OCI-LY1 (cell line): Measurements from ENCODE around the gene SLX4IP.

Source experiments
- H2AFZ ChIP-seq: fragments of 200-600 bp; sonication (generic), shearing (Covaris generic); 2 replicates; pipeline ENCODE4 v1.6.0; 2014; ENCODE audit warnings: antibody characterized with exemption, mild to moderate bottlenecking, low read length
- H3F3A ChIP-seq: fragments of 200-600 bp; sonication (generic), shearing (Covaris generic); 2 replicates; pipeline ENCODE4 v1.6.0; 2014; ENCODE audit warnings: mild to moderate bottlenecking, antibody characterized with exemption, low read length, moderate library complexity; ENCODE audit not compliant: insufficient read depth
- H3K27ac ChIP-seq: fragments of 200-600 bp; sonication (generic); 2 replicates; pipeline ENCODE4 v1.5.1; 2014; ENCODE audit warnings: low read length, mixed run types, mild to moderate bottlenecking, low read depth; ENCODE audit not compliant: poor library complexity, severe bottlenecking
- H3K27me3 ChIP-seq: fragments of 200-600 bp; sonication (generic); 2 replicates; pipeline ENCODE4 v1.6.0; 2014; ENCODE audit warnings: antibody characterized with exemption, mild to moderate bottlenecking, low read length, moderate library complexity; ENCODE audit not compliant: insufficient read depth
- H3K36me3 ChIP-seq: fragments of 200-600 bp; sonication (generic); 2 replicates; pipeline ENCODE4 v1.6.1; 2014; ENCODE audit warnings: mild to moderate bottlenecking, antibody characterized with exemption, low read length, moderate library complexity, mixed read lengths; ENCODE audit not compliant: insufficient read depth
- H3K4me1 ChIP-seq: fragments of 200-600 bp; sonication (generic); 2 replicates; pipeline ENCODE4 v1.5.1; 2014; ENCODE audit warnings: mild to moderate bottlenecking, low read length, moderate library complexity; ENCODE audit not compliant: insufficient read depth, severe bottlenecking
- H3K4me2 ChIP-seq: fragments of 200-600 bp; sonication (generic), shearing (Covaris generic); 2 replicates; pipeline ENCODE4 v1.6.1; 2014; ENCODE audit warnings: low read length
- H3K4me3 ChIP-seq: fragments of 200-600 bp; sonication (generic); 2 replicates; pipeline ENCODE4 v1.5.1; 2014; ENCODE audit warnings: low read length, low read depth, mild to moderate bottlenecking, mixed read lengths; ENCODE audit not compliant: poor library complexity, severe bottlenecking
- H3K79me2 ChIP-seq: fragments of 200-600 bp; shearing (Covaris generic); 2 replicates; pipeline ENCODE4 v1.6.1; 2016; ENCODE audit warnings: mixed run types, low read length, mixed read lengths; ENCODE audit not compliant: insufficient read depth
- H3K9ac ChIP-seq: fragments of 200-600 bp; sonication (generic), shearing (Covaris generic); 2 replicates; pipeline ENCODE4 v1.6.1; 2014; ENCODE audit warnings: mild to moderate bottlenecking, low read length, mixed read lengths
- H3K9me2 ChIP-seq: fragments of 200-600 bp; sonication (generic), shearing (Covaris generic); 2 replicates; pipeline ENCODE4 v1.6.1; 2014; ENCODE audit warnings: low read depth, mild to moderate bottlenecking, low read length, mixed read lengths
- H3K9me3 ChIP-seq: fragments of 200-600 bp; shearing (Covaris generic); 2 replicates; pipeline ENCODE4 v1.6.1; 2014; ENCODE audit warnings: low read length, mixed read lengths
- H4K20me1 ChIP-seq: fragments of 200-600 bp; sonication (generic), shearing (Covaris generic); 2 replicates; pipeline ENCODE4 v1.6.0; 2016; ENCODE audit warnings: mild to moderate bottlenecking, low read length; ENCODE audit not compliant: insufficient read depth
- EZH2 ChIP-seq: fragments of 200-600 bp; sonication (generic), shearing (Covaris generic); IDR thresholded peaks from 2 replicates; pipeline ENCODE4 v1.8.0; 2017; ENCODE audit warnings: borderline replicate concordance, mixed run types, mild to moderate bottlenecking, antibody characterized with exemption, low read length, moderate library complexity, mixed read lengths
- TF ChIP-seq, protein P1 (sequence below): fragments of 200-600 bp; sonication (generic), shearing (Covaris generic); IDR thresholded peaks from 2 replicates; pipeline ENCODE4 v1.5.1; 2017; ENCODE audit warnings: mild to moderate bottlenecking, antibody characterized with exemption, low read length, moderate library complexity, mixed read lengths

Gene SLX4IP

DNA sequence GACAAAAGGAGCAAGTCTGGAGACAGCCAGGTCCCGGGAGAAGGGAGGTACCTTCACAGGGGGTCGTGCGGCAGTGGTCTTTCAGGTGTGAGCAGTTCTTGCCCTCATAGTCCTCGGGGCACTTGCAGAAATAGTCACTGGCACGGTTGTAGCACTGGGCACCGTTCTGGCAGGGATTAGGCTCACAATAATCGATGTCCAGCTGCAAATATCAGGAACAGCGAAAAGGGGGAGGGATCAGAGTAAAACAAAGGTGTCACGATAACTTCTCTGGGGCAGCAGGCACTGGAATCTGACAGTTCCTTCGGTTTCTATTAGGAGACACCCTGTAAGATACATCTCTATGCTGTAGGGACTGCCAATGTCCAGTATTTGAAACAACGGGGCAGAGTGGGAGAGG, 212.8 kb downstream of the SLX4IP start:
- no peaks in the 10 kb centered on the region for H3K36me3 ChIP-seq

DNA sequence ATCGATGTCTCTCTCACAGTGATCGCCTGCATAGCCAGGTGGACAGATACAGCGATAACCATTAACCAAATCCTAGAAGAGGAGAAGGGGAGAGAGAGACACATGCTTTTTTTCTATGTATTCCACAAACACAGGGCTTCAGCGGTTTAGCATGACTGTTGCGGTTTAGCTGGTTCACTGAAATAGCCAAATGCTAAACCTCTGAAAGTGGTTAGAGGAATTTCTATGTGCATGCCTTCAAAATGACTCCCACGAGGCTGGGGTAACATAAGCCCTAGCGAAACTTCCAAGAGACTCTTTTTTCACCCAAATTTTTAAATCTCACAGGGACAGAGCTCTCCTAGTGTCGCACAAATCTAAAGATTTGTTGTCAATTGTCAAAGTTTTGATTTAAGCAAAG, 213.5 kb downstream of the SLX4IP start:
- H3K36me3 ChIP-seq, result no peaks in the 10 kb centered on the region

More for the DNA sequence above, 212.8 kb downstream of the SLX4IP start:
- Histone ChIP-seq H4K20me1 (no peaks in the 10 kb centered on the region), H3K9me2 (no peaks in the 10 kb centered on the region), H3K9ac (no peak overlapping the region), H3K27ac (no peak overlapping the region), H3K9me3 (no peaks in the 10 kb centered on the region), H3K4me3 (no peak overlapping the region), H2AFZ (no peak overlapping the region), H3K4me1 (no peaks in the 10 kb centered on the region), H3K4me2 (no peak overlapping the region), H3F3A (no peaks in the 10 kb centered on the region), H3K27me3 (no peaks in the 10 kb centered on the region), H3K79me2 (no peaks in the 10 kb centered on the region)
- TF ChIP-seq, protein P1, sequence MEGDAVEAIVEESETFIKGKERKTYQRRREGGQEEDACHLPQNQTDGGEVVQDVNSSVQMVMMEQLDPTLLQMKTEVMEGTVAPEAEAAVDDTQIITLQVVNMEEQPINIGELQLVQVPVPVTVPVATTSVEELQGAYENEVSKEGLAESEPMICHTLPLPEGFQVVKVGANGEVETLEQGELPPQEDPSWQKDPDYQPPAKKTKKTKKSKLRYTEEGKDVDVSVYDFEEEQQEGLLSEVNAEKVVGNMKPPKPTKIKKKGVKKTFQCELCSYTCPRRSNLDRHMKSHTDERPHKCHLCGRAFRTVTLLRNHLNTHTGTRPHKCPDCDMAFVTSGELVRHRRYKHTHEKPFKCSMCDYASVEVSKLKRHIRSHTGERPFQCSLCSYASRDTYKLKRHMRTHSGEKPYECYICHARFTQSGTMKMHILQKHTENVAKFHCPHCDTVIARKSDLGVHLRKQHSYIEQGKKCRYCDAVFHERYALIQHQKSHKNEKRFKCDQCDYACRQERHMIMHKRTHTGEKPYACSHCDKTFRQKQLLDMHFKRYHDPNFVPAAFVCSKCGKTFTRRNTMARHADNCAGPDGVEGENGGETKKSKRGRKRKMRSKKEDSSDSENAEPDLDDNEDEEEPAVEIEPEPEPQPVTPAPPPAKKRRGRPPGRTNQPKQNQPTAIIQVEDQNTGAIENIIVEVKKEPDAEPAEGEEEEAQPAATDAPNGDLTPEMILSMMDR, result no peak
- no peak for TF ChIP-seq EZH2

DNA sequence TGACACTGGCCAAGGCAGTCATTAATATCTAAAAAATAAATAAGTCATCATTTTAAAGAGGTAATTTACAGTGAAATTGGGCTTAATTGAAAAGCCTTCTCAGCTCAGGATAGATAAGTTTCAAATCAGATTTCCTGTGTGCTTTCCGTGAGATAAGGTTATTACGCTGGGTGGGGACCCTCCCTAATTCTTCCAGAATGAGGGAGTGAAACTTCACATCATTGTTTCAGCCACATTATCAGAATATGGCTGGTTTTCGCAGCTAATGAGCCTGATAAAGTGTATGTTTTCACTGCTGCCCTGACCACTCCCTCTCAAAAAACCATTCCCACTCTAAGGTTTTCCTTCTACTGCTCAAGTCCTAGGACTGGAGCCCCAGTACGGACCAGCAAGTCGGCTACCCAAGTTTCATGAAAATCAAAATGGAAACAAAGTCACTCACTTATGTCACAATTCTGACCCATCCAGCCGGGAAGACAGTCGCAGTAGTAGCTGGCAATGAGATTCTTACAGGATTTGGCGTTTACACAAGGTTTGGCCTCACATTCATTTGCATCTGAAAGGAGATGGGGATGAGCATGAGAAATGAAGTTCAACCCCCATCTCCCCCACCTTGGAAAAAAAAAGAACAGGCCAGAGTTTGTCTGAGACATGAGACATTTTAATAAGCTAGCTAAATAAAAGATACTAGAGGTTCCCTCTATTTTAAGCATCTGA, 214.1 kb downstream of the SLX4IP start:
- H3K9ac ChIP-seq, result no peak overlapping the region
- H3K79me2 ChIP-seq, result no peaks in the 10 kb centered on the region
- H3K27ac ChIP-seq, result no peak overlapping the region
- no peaks in the 10 kb centered on the region for H4K20me1 ChIP-seq
- no peaks in the 10 kb centered on the region for H3K9me3 ChIP-seq
- H2AFZ ChIP-seq, result no peak overlapping the region
- no peaks in the 10 kb centered on the region for H3K9me2 ChIP-seq
- no peaks in the 10 kb centered on the region for H3K36me3 ChIP-seq
- no peak overlapping the region for H3K4me3 ChIP-seq
- no peaks in the 10 kb centered on the region for H3K4me1 ChIP-seq
- no peaks in the 10 kb centered on the region for H3F3A ChIP-seq
- no peaks in the 10 kb centered on the region for H3K27me3 ChIP-seq
- TF ChIP-seq, protein P1, result no peak
- no peak for TF ChIP-seq EZH2
- no peak overlapping the region for H3K4me2 ChIP-seq

More for the DNA sequence above, 213.5 kb downstream of the SLX4IP start:
- no peak overlapping the region for H3K4me2 ChIP-seq
- no peak overlapping the region for H3K27ac ChIP-seq
- H4K20me1 ChIP-seq, result no peaks in the 10 kb centered on the region
- H3K9ac ChIP-seq, result no peak overlapping the region
- no peaks in the 10 kb centered on the region for H3K9me3 ChIP-seq
- no peaks in the 10 kb centered on the region for H3K4me1 ChIP-seq
- TF ChIP-seq EZH2, result no peak
- TF ChIP-seq, protein P1, result no peak
- H3K79me2 ChIP-seq, result no peaks in the 10 kb centered on the region
- no peak overlapping the region for H3K4me3 ChIP-seq
- no peaks in the 10 kb centered on the region for H3K27me3 ChIP-seq
- H3F3A ChIP-seq, result no peaks in the 10 kb centered on the region
- no peak overlapping the region for H2AFZ ChIP-seq
- H3K9me2 ChIP-seq, result no peaks in the 10 kb centered on the region
